Skin epidermis (tissue), 12 donors: ENCODE measurements around the gene CNGA2.
"Not testable (repeated sequence)": the region's sequence is repeated elsewhere in the genome, so short reads cannot be mapped to it uniquely, and the experiment has no call there.

ENCODE experiments used
- H3K27ac ChIP-seq, 21 experiments: fragments of 200-600 bp; sonication (generic) in 11 of 21; one replicate each; pipeline ENCODE4 v1.5.0; 2020; ENCODE audit warnings: mild to moderate bottlenecking in 3 of 21, inconsistent platforms in 2 of 21, moderate library complexity in 2 of 21
- H3K4me3 ChIP-seq, 7 experiments: fragments of 200-600 bp; sonication (generic) in 2 of 7; one replicate each; pipeline ENCODE4 v1.5.0; 2020; ENCODE audit warnings: inconsistent platforms in 2 of 7, mild to moderate bottlenecking in 2 of 7, moderate library complexity in 1 of 7

Gene CNGA2

DNA sequence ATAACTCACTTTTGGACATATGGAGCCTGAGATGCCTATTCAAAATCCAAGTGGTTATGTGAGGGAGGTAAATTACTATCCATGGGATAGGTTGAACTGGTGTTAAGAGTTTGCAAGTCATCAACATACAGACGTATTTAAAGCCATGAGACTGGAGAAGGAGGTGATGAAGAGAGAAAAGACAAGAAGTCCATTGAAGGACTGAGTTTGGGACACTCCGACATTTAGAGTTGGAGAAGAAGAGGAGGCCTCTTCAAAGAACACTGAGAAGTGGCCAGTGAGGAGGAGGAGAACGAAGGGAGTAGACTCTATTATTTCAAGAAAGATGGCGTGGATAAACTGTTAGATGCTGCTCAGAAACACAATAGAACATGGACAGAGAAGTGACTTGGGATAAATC lies at the start of gene CNGA2:
TSS of gene CNGA2 (plus strand) at position 301 of the 400 bp plus-strand sequence. CDS start 3,738 bp downstream, outside the sequence.
- no peak within 1 kb of the TSS for H3K27ac ChIP-seq
- H3K4me3 ChIP-seq, result no peak within 1 kb of the TSS

DNA sequence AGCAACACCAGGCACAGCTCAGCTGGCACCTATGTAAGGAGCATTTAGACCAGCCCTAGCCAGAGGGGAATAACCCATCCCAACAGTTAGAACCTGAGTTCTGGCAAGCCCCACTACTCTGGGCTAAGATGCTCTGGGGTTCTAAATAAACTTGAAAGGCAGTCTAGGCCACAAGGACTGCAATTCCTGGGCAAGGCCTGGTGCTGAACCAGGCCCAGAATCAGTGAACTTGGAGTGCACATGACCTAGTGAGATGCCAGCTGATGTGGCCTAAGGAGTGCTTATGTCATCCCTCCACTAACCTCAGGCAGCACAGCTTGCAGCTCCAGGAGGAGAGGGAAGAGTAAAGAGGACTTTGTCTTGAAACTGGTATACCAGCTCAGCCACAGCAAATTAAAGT lies 46.9 kb upstream of the CNGA2 start:
- no peak overlapping the region for H3K27ac ChIP-seq
- no peak overlapping the region for H3K4me3 ChIP-seq

DNA sequence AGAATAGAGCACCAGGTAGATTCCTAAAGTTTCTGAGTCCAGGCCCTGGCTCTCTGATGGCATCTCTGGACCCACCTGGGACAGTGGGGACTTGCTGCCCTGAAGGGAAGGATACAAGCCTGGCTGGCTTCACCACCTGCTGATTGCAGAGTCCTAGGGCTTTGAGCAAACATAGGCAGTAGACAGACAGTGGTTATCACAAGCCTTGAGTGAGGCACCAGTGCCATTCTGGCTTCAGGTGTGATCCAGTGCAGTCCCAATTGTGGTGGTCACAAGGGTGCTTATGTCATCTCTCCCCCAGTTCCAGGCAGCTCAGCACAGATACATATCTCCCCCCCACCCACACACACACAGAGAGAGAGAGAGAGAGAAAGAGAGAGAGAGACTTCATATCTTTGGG lies 45.9 kb upstream of the CNGA2 start:
- H3K4me3 ChIP-seq, result no peak overlapping the region
- no peak overlapping the region for H3K27ac ChIP-seq

DNA sequence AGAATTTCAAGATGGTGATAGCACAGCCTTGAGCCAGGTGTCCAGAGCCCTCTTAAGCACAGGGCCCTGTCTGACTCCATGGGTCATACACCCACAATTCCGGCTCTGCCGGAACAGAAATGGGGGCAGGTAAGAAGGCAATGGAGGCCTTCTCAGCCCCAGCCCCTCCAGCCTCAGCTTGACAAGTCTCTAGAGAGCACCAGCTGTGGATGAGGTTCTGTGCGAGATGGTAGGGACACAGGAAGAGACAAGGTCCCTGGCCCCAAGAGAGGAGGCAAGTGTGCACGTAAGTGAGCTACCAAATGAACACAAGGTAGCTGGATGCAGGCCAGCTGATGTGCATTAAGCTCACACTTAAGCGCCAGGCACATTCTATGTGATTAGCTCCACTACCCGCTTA lies 41.7 kb upstream of the CNGA2 start:
- Histone ChIP-seq H3K27ac (no peak overlapping the region), H3K4me3 (no peak overlapping the region)

DNA sequence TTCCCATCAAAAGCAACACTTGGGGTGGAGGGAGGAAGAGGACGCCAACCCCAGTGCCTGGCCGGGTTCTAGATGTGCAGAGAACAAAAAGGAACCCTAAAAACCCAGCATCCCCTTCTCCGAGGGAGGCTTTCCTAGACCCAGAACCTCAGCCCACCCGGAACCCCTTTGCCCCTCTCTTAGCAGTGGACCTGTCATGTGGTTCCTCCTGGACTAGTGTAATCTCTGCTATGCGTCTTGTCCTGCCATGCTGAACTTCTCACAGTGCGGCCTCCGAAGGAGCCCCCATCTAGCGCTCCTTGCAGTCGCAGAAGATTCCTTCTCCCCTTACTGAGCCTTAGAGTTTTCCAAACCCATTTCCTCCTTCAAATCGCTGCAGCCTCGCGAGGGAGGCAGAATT lies 40.4 kb upstream of the CNGA2 start:
- H3K4me3 ChIP-seq, result no peak overlapping the region
- no peak overlapping the region for H3K27ac ChIP-seq

DNA sequence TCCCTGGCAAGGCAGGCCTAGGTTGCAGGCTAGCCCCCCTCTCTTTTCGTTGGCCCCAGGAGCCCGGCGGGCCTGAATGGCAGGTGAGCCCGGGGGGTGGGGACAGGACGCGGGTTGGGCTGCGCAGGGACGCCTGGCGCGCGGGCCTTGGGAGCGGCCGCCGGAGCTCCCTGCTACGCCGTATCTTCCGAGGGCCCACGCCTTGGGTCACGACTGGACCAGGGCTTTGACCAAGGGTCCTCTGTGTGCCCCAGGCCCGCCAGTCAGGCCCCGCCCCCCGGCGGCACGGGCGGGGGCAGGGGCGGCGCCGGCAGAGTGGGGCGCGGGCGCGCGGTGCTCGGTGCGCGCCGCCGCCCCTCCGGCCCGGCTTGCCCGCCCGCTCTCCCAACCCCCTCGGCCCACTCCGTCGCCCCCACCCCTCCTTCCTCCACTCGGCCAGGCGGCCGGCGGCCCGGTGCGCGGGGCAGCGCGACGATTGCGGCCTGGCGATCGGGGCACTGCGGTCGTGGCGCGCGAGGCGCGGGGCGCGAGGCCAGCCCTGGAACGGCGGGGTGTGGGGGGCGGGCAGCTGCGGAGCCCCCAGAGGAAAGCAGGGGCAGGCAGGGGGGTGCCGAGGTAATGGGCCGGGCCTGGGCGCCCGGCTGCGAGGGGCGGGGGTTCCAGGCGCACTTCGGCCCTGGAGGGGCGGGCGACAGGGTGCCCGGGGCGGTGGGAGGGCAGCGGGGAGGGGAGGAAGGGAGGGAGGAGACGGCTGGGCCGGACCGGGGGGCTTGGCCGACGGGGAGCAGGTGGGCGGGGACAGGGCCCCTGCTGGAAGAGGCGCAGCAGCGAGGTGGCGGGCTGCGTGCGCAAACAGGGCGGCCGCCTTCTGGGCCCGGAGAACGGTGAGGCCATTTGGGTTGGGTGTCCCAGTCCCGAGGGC lies 39.6 kb upstream of the CNGA2 start, which contains the start of gene PRRG3:
TSS of gene PRRG3 (plus strand) at position 798 of the 922 bp plus-strand sequence. CDS start 3,357 bp downstream, outside the sequence.
- H3K4me3 ChIP-seq, result peak within 1 kb of the TSS in 1 of 7 experiments; percentile 22
- peak within 1 kb of the TSS in 5 of 21 experiments; percentile 43 to 70 (median 56) for H3K27ac ChIP-seq

DNA sequence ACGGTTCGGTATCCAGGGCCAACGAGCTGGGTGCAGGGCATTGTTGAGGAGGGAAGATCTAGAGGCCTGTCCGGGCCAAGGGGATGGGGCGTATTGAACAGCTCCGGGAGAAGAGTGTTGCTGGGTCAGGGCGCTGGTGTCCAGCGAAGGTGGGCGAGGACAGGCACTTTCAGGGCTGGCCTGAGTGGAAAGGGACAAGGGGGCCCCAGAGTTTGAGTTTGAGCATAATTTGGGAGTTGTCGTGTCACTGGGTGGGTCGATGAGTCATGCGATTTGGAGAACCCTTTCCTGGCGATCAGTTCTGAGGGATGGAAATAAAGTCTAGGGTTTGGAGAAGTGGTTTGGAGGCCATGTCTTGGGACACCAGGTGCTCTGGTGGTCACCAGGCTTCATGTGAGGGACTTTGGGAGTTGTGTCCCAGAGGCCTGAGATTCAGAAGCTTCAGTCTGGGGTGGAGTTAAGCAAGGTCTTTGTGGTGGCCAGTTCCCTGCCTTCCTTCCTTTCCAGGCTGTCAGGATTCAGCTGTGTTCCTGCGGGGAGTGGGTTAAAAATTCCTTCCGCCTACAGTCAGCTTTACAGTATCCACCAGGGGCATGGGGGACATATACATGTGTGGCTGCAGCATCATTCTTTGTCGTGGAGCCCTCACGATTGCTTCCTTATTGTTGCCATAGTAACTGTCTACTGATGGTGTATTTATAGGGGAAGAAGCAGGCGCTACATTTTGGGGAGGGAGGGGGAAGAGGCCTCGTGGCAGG lies 38.8 kb upstream of the CNGA2 start:
- Histone ChIP-seq H3K4me3 (no peak overlapping the region), H3K27ac (peak overlapping the region in 4 of 21 experiments; percentile 43 to 67 (median 55))

DNA sequence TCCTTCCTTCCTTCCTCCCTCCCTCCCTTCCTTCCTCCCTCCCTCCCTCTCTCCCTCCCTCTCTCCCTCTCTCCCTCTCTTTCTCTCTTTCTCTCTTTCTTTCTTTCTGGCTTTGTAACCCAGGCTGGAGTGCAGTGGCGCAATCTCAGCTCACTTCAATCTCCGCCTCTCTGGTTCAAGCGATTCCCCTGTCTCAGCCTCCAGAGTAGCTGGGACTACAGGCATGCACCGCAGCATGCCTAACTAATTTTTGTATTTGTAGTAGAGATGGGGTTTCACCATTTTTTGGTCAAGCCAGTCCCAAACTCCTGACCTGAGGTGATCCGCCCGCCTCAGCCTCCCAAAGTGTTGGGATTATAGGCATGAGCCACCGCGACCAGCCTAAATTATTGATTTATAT lies 37.5 kb upstream of the CNGA2 start:
- H3K4me3 ChIP-seq, result not testable (repeated sequence)
- H3K27ac ChIP-seq, result peak overlapping the region in 2 of 21 experiments; percentile 10 to 24

DNA sequence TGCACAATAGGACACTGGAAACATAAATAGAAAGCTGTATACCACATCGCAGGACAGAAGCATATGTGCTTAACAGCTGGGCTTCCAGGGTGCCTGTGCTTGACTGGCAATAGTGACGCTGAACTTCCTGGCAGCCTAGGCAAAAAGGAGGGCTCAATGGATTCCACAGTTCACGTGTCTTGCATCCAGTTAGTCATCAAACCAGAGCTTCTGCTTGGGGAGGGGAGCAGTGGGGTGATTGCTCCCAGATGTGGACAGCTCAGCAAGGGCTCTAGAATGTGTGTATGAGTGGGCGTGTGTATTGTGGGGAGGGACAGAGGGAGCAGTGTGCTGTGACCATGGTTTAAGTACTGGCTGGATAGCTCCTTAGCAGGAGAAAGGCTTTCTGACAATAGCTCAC lies 37.0 kb upstream of the CNGA2 start:
- no peak overlapping the region for H3K4me3 ChIP-seq
- peak overlapping the region in 1 of 21 experiments; percentile 24 for H3K27ac ChIP-seq

DNA sequence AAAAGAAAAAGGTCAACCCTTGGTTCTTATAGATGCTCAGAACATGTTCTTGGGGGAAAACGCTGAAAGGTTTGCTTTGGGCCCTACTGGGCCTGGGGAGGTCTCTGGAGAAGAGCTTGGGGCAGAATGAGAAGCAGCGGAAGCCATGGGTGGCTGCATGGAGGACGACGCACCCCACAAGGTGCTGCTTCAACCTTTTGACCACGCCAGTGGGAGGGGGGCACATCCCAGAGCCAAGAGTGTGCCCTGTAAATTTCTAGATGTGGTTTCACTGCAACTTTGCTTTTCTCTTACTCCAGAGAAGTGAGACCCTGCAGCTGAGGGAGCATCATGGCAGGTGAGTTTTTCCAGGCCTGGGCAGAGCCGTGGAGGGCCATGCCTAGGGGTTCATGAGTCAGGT lies 36.1 kb upstream of the CNGA2 start:
- Histone ChIP-seq H3K4me3 (no peak overlapping the region), H3K27ac (no peak overlapping the region)

DNA sequence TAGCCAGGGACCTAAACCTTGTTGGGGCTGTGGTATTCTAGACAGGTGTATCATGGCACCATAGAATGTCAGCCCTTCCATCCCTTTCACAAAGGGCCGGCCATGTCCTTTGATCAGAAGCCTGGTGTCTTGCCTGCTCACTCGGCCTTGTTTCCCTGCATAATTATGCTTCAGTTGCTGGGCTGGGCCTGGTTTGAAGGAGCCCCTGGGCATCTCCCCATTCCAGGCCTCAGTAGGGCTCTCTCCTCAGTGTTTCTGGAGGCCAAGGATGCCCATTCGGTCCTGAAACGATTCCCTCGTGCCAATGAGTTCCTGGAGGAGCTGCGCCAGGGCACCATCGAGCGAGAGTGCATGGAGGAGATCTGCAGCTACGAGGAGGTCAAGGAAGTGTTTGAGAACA lies 34.8 kb upstream of the CNGA2 start:
- Histone ChIP-seq H3K4me3 (no peak overlapping the region), H3K27ac (no peak overlapping the region)

DNA sequence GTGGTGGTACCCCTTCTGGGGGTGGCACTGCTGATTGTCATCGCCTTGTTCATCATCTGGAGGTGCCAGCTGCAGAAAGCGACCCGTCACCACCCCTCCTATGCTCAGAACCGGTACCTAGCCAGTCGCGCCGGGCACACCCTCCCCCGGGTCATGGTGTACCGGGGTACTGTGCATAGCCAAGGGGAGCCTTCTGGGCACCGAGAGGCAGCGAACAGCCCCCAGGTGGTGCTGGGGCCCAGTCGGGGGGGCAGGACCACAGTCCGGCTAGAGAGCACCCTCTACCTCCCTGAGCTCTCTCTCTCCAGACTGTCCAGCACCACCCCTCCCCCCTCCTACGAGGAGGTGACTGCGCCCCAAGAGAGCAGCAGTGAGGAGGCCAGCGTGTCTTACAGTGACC lies 34.0 kb upstream of the CNGA2 start:
- Histone ChIP-seq H3K27ac (no peak overlapping the region), H3K4me3 (no peak overlapping the region)

DNA sequence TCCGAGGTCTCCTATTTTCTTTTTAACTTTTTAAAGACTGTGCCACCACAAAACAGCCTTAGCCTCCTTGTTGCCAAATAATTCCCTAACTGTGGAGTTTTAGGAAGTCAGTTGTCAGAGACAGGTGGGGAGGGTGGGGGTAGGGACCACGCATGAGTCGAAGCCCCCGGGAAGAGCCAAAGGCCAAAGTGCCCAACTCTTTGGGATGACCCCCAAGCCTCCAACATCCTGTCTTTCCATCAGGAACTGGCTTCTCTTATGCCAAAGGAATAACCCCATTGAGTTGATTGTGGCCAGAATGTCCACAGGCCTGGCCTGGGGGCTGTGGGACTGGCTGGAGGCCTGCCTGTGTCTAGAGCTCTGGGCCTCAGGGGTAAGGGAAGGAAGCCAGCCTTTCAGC lies 33.5 kb upstream of the CNGA2 start:
- no peak overlapping the region for H3K4me3 ChIP-seq
- no peak overlapping the region for H3K27ac ChIP-seq

DNA sequence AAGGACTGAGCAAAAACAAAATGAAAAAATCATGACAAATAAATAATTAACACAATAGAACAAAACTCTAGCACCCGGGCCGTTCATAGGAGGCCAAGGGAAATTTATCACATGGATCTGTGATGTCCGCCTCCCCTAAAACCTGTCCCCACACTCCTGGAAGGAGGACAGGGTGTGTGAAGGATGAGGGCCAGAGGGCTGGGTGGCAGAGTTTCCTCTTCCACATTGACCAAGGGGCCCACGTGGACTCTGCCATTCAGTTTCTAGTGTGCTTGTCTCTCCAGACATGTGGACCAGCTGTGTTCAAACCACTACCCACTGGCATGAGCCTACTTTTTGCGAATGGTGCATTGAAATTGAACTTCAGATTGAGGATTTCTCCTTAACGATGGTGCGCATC lies 33.0 kb upstream of the CNGA2 start:
- no peak overlapping the region for H3K4me3 ChIP-seq
- H3K27ac ChIP-seq, result no peak overlapping the region

DNA sequence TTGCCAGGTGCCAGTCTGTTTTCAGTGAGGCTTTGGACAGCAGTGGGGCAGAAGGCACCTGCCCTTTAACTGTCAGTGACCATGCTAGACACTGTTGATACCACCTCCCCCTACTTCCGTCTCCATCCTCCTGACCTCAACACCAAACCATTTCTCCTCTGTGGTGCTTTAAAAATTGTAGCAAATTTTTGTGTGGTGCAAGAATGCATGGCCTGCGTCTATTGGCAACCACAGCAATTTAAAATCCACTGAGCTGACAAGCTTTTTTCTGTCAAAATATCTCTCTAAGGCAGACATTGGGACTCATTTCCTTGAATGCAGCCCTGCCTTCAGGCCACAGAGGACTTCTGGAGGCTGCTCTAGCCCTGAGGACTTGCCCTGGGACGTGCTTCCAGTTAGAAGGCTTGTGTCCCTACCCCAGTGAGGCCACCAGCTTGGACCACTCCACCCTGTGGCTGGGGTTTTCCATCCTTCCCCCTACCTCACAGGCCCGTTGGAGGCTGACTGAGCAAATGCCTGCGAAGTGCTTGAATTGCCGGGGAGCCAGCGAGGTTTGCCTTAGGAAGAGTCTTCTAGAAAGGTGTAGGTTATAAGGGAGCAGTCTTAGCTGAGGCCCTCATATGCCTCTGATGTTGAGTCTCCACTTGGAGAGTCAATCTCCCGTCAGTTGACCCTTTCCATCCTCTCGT lies 32.4 kb upstream of the CNGA2 start:
- H3K4me3 ChIP-seq, result no peak overlapping the region
- no peak overlapping the region for H3K27ac ChIP-seq

DNA sequence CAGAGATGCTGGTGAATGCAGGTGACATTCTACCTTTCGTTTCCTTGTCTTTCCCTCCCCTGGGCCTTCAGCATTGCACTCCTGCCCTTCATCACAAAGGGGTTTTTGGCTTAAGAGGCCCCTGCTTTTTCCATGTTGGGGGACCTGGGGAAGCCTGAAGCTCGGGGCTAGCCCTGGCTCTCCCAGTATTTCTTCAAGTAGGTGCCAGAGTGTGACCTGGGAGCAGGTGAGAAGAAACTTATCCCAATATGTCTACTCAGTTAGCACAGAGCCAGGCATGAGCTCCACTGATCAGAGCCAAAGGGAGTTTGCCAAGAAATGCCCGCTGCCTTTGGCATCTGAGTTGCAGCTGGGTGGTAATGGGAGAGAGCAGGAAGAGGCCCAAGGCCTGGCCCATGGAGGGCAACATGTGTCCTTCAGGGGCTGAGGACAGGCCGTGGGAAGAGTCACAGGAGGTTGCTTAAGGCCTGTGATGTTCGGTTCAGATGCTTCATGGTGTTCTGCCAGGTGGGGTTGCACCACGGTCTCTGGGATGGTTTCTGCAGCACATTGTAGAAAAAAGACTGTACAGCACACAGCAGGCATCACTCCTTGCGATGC lies 31.7 kb upstream of the CNGA2 start:
- no peak overlapping the region for H3K27ac ChIP-seq

DNA sequence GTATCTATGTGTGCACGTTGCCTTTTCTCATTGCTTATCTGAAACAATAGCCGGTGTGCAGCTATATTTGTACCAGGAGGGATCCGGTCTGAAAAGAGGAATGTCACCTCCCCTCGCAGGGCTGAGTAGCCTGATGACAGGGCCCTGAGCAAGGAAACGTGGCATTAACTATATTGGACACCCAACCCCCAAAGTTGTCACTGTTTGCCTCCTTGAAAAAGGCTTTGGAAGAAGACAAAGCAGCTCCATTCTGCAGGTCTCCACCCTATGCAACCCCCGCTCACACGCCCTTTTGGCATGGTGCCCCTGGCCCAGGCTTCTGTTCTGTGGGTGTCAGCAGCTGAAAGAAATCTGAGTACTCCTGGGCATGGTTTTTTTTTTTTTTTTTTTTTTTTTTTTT lies 31.1 kb upstream of the CNGA2 start:
- Histone ChIP-seq H3K4me3 (no peak overlapping the region), H3K27ac (no peak overlapping the region)

More for the DNA sequence above, 31.7 kb upstream of the CNGA2 start:
- H3K4me3 ChIP-seq, result no peak overlapping the region

DNA sequence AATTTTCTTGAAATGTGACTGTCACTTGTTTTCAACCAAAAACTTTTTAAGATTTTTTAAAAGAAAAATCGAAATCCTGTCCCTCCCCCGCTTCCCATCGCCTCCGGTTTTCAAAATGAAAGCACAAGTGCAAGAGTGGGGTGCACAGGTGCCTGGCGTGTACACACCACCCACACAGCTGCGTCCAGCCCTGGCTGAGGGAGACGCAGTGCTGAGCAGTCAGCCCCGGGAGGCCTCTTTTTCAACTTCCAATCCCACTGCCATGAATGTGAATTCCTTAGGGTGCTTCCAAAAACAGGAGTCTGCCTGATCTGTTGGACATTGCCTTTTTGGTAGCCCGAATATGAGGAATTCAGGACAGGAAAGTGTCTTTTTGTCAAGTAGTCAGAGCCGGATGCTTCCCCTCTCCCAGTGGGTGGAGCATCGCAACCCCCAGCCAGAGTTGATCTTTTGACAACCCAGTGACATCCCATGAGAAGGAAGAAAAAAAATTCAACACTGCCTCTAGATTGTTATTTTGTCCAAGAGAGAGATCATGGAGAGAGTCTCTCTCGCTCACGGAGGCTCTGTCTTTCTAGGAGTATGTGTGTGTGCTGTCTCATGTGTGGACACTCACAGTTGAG lies 30.4 kb upstream of the CNGA2 start:
- Histone ChIP-seq H3K27ac (no peak overlapping the region), H3K4me3 (no peak overlapping the region)

DNA sequence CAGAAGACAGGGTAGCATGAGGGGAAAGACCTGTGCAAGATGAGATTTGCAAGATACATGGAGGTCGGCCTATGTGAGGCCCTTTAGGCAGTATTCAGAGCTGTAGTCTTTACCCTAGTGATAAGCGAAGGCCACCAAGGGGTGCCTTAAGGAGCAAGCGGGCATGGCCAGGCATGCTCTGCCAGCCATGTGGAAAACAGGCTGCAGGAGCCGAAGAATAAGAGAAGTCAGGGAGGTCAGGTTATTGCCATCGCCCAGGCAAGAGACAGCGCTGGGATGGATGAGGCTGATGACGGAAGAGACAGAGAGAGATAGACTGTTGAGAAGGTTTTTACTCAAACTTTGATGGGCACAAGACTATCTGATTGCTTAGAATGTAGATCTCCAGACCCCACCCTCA lies 25.7 kb upstream of the CNGA2 start:
- Histone ChIP-seq H3K4me3 (no peak overlapping the region), H3K27ac (no peak overlapping the region)
